Mammary epithelial cell (primary cell): ENCODE data around the gene KRT13.

Experiments
- CTCF ChIP-seq, 2 donors: IDR thresholded peaks in 1 of 2; conservative IDR thresholded peaks in 1 of 2; 2 replicates each; pipeline ENCODE4 v1.5.1; 2011 to 2012; ENCODE audit warnings: inconsistent platforms in 2 of 2, low read length in 2 of 2, mild to moderate bottlenecking in 2 of 2, control low read depth in 1 of 2, low read depth in 1 of 2; ENCODE audit not compliant: insufficient read depth in 1 of 2; ENCODE audit errors: extremely low read depth in 1 of 2
- EZH2 ChIP-seq: IDR thresholded peaks from 2 replicates; pipeline ENCODE4 v1.6.1; 2012; ENCODE audit warnings: low read length, inconsistent platforms, borderline replicate concordance

GRCh38 chr17:41464173-41464572 lies 41.2 kb downstream of the KRT13 start:
- TF ChIP-seq CTCF (conservative IDR thresholded peaks at IDR 0.05 in 1 of 2, IDR thresholded peaks at IDR 0.05 in 1 of 2; ENCODE audit: extremely low read depth in 1 of 2, insufficient read depth in 1 of 2, low read depth in 1 of 2, low read length in 2 of 2) (no peak), EZH2 (no peak)
